ENCODE measurements around the gene EML1.

DNA sequence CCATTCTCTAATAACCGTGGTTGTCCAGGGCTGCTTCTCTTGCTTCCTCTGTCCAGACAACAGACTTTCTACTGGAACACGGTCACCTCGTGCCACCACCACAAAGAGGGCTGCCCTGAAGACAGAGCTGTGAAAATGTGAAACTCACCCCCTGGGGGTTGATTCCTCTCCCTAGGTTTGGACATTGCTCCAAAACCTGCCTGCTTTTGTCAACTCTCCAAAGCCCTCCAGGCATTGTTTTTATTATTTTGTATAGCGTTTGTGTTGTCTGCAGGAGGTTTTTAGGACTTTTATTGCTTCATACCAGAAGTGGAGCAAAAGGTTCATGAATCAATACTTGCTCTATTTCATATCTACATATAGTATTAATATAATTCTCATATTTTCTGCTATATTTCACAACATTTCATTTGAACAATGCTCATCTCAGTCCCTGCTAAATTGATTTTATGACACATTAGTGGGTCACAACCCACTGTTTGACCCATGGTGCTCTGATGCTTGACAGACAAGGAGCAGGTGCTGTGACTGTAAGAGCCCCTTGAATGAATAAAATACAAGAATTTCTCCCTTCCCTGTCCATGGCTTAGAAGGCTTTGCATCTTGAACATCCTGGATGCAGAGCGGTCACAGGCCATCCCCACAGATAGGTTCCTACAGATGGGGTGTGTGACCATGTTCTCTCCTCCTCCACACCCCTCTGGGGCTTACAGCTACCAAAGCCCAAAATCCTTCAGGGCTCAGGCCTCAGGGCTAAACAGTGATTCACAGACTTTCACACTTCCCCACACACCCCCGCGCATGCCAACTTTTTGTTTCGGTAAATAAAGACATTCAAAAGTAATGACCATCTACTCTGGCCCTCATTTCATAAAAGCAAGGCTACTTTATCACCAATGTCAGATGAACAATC, 20.6 kb upstream of the EML1 start:
- TF ChIP-seq RAD21 (conservative IDR thresholded peaks at IDR 0.05) = no peak
- TF ChIP-seq, protein P1, sequence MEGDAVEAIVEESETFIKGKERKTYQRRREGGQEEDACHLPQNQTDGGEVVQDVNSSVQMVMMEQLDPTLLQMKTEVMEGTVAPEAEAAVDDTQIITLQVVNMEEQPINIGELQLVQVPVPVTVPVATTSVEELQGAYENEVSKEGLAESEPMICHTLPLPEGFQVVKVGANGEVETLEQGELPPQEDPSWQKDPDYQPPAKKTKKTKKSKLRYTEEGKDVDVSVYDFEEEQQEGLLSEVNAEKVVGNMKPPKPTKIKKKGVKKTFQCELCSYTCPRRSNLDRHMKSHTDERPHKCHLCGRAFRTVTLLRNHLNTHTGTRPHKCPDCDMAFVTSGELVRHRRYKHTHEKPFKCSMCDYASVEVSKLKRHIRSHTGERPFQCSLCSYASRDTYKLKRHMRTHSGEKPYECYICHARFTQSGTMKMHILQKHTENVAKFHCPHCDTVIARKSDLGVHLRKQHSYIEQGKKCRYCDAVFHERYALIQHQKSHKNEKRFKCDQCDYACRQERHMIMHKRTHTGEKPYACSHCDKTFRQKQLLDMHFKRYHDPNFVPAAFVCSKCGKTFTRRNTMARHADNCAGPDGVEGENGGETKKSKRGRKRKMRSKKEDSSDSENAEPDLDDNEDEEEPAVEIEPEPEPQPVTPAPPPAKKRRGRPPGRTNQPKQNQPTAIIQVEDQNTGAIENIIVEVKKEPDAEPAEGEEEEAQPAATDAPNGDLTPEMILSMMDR (IDR thresholded peaks at IDR 0.05; ENCODE audit: poor library complexity, severe bottlenecking) = no peak
- no peak for TF ChIP-seq EP300 (conservative IDR thresholded peaks at IDR 0.05; ENCODE audit: poor library complexity, severe bottlenecking)
- TF ChIP-seq EZH2 (IDR thresholded peaks at IDR 0.05; ENCODE audit: borderline replicate concordance, insufficient read depth, low read length, poor library complexity, severe bottlenecking) = no peak

All from neural cell (in vitro differentiated cells).